GM23338 (cell line): Measurements from ENCODE around the gene CD84. TPM values are rescaled to one million over a fixed set of nuclear protein-coding genes. Genes with fewer than 3 reads are reported as not detected.

ENCODE experiments used
- ATAC-seq: fragments of 200-7000 bp; cut with Tn5 transposase; 3 replicates; pipeline ENCODE4 v1.9.1; 2020
- DNase-seq: peaks from one replicate; pipeline ENCODE4 v3.0.0-alpha.2; 2015; ENCODE audit warnings: low spot score
- H2AFZ ChIP-seq: fragments of 200-600 bp; sonication (generic); 2 replicates; pipeline ENCODE4 v1.8.0; 2016; ENCODE audit warnings: antibody characterized with exemption, mild to moderate bottlenecking, moderate library complexity
- H3F3A ChIP-seq: fragments of 200-600 bp; sonication (generic); replicated peaks from 2 replicates; pipeline ENCODE4 v1.8.0; 2017; ENCODE audit warnings: antibody characterized with exemption, mixed run types, low read depth
- H3K27ac ChIP-seq: fragments of 200-600 bp; sonication (generic); 2 replicates; pipeline ENCODE4 v1.6.1; 2016; ENCODE audit warnings: low read depth
- H3K27me3 ChIP-seq: fragments of 200-600 bp; sonication (generic); 2 replicates; pipeline ENCODE4 v1.8.0; 2016; ENCODE audit warnings: mild to moderate bottlenecking, mixed run types, moderate library complexity; ENCODE audit not compliant: insufficient read depth
- H3K36me3 ChIP-seq: fragments of 200-600 bp; sonication (generic); 2 replicates; pipeline ENCODE4 v1.8.0; 2016; ENCODE audit warnings: mild to moderate bottlenecking; ENCODE audit not compliant: insufficient read depth
- H3K4me1 ChIP-seq: fragments of 200-600 bp; sonication (generic); 2 replicates; pipeline ENCODE4 v1.8.0; 2016; ENCODE audit warnings: mild to moderate bottlenecking, moderate library complexity; ENCODE audit not compliant: insufficient read depth
- H3K4me2 ChIP-seq: fragments of 200-600 bp; sonication (generic); 2 replicates; pipeline ENCODE4 v1.7.1; 2017; ENCODE audit warnings: mixed run types
- H3K4me3 ChIP-seq: fragments of 200-600 bp; sonication (generic); 2 replicates; pipeline ENCODE4 v1.6.1; 2016; ENCODE audit warnings: mixed run types
- H3K79me2 ChIP-seq: fragments of 200-600 bp; sonication (generic); replicated peaks from 2 replicates; pipeline ENCODE4 v1.8.0; 2017; ENCODE audit warnings: mild to moderate bottlenecking; ENCODE audit not compliant: insufficient read depth
- H3K9me2 ChIP-seq: fragments of 200-600 bp; sonication (generic); 2 replicates; pipeline ENCODE4 v1.8.0; 2017; ENCODE audit not compliant: insufficient read depth
- H4K20me1 ChIP-seq: fragments of 200-600 bp; sonication (generic); replicated peaks from 2 replicates; pipeline ENCODE4 v1.8.0; 2017; ENCODE audit warnings: mild to moderate bottlenecking; ENCODE audit not compliant: insufficient read depth
- H3K27ac Mint-ChIP-seq: 2 replicates; pipeline ENCODE4 v1.8.0; 2020; ENCODE audit warnings: inconsistent platforms, mild to moderate bottlenecking, moderate library complexity, mixed read lengths
- H3K27me3 Mint-ChIP-seq: 3 replicates; pipeline ENCODE4 v1.8.0; 2022; ENCODE audit warnings: low read depth, mild to moderate bottlenecking, moderate library complexity, mixed read lengths, inconsistent platforms; ENCODE audit not compliant: insufficient read depth, poor library complexity
- H3K36me3 Mint-ChIP-seq: 3 replicates; pipeline ENCODE4 v1.8.0; 2021; ENCODE audit warnings: low read depth, mild to moderate bottlenecking, inconsistent platforms, moderate library complexity, mixed read lengths
- H3K4me1 Mint-ChIP-seq: 3 replicates; pipeline ENCODE4 v1.8.0; 2020; ENCODE audit warnings: mild to moderate bottlenecking, inconsistent platforms, mixed read lengths
- H3K4me3 Mint-ChIP-seq: 3 replicates; pipeline ENCODE4 v1.8.0; 2021; ENCODE audit warnings: moderate library complexity, mild to moderate bottlenecking, inconsistent platforms, mixed read lengths
- H3K9me3 Mint-ChIP-seq: 3 replicates; pipeline ENCODE4 v1.8.0; 2020; ENCODE audit warnings: moderate library complexity, mild to moderate bottlenecking, inconsistent platforms, mixed read lengths
- CTCF ChIP-seq, 2 experiments: fragments of 200-600 bp in 1 of 2; sonication (generic) in 1 of 2; conservative IDR thresholded peaks; 2 replicates each; pipeline versions ENCODE4 v1.5.1 to v1.6.1; 2016 to 2017; ENCODE audit warnings: antibody characterized with exemption in 2 of 2, low read depth in 2 of 2, mild to moderate bottlenecking in 2 of 2, moderate library complexity in 1 of 2
- ETS1 ChIP-seq: IDR thresholded peaks from 2 replicates; pipeline ENCODE4 v1.6.1; 2016; ENCODE audit warnings: antibody characterized with exemption
- EZH2 ChIP-seq: fragments of 200-600 bp; sonication (generic); IDR thresholded peaks from one replicate; pipeline ENCODE4 v1.8.0; 2017; ENCODE audit warnings: antibody characterized with exemption, mild to moderate bottlenecking, low read depth; ENCODE audit not compliant: unreplicated experiment
- EZH2phosphoT487 ChIP-seq: fragments of 200-600 bp; sonication (generic); IDR thresholded peaks from one replicate; pipeline ENCODE4 v1.8.1; 2018; ENCODE audit warnings: antibody characterized with exemption; ENCODE audit not compliant: unreplicated experiment
- NANOG ChIP-seq: IDR thresholded peaks from 2 replicates; pipeline ENCODE4 v1.6.1; 2016; ENCODE audit warnings: antibody characterized with exemption, borderline replicate concordance
- POLR2AphosphoS5 ChIP-seq: IDR thresholded peaks from 2 replicates; pipeline ENCODE4 v1.6.1; 2016; ENCODE audit warnings: antibody characterized with exemption, low read depth
- REST ChIP-seq: IDR thresholded peaks from one replicate; pipeline ENCODE4 v1.6.1; 2018; ENCODE audit warnings: antibody characterized with exemption; ENCODE audit not compliant: unreplicated experiment
- STAT1 ChIP-seq: IDR thresholded peaks from one replicate; pipeline ENCODE4 v1.6.1; 2016; ENCODE audit warnings: antibody characterized with exemption; ENCODE audit not compliant: unreplicated experiment
- ZNF114 ChIP-seq: fragments of 250-450 bp; sonication (Bioruptor Pico); IDR thresholded peaks from 2 replicates; pipeline ENCODE4 v1.5.0; 2020; ENCODE audit warnings: mild to moderate bottlenecking, moderate library complexity
- ZNF331 ChIP-seq: fragments of 250-450 bp; sonication (Bioruptor Pico); IDR thresholded peaks from 2 replicates; pipeline ENCODE4 v1.5.0; 2020; ENCODE audit warnings: low read depth, mild to moderate bottlenecking, moderate library complexity
- polyA plus RNA-seq: library from polyadenylated mRNA; unstranded; fragments of >200 nt; fragmentation: Nextera tagmentation; extraction: Ambion mirVana; gene quantifications from 2 replicates; pipeline ENCODE4 v1.2.1, GENCODE V29; 2016
- total RNA-seq: library from RNA; depleted of rRNA; stranded (reverse); fragments of >200 nt; shearing (Covaris generic); gene quantifications from 2 replicates; pipeline ENCODE4 v1.2.3, GENCODE V29; 2014

Gene CD84
- total and polyA plus RNA-seq, 2 experiments from 2014 or later: not detected

- no peaks in the 10 kb centered on the region for H3F3A ChIP-seq
- no peak overlapping the region for H3K4me3 ChIP-seq
- no peak overlapping the region for H2AFZ ChIP-seq
- Mint-ChIP-seq H3K9me3 (peaks cover 34% of the 10 kb centered on the region), H3K4me3 (no peak overlapping the region), H3K4me1 (no peaks in the 10 kb centered on the region), H3K27ac (no peak overlapping the region), H3K36me3 (peaks cover 10% of the 10 kb centered on the region; the same call in 1 of the 3 replicates), H3K27me3 (peaks cover 4% of the 10 kb centered on the region)
- ATAC-seq (no peak), DNase-seq (no peak)
- H4K20me1 ChIP-seq: no peaks in the 10 kb centered on the region
- H3K27ac ChIP-seq: no peak overlapping the region
- H3K79me2 ChIP-seq: no peaks in the 10 kb centered on the region
- H3K4me1 ChIP-seq: no peaks in the 10 kb centered on the region
- no peaks in the 10 kb centered on the region for H3K27me3 ChIP-seq
- TF ChIP-seq ZNF331 (CRISPR knock-in tag): no peak
- no peak for TF ChIP-seq POLR2AphosphoS5
- TF ChIP-seq EZH2phosphoT487: no peak
- TF ChIP-seq EZH2: no peak
- TF ChIP-seq CTCF (conservative IDR thresholded peaks at IDR 0.05; ENCODE audit: low read depth in 2 of 2): no peak
- no peak for TF ChIP-seq ETS1
- TF ChIP-seq ZNF114 (CRISPR knock-in tag): no peak
- no peak for TF ChIP-seq REST
- TF ChIP-seq STAT1: no peak
- no peak for TF ChIP-seq NANOG
- no peak overlapping the region for H3K4me2 ChIP-seq
- H3K9me2 ChIP-seq: no peaks in the 10 kb centered on the region; the same call in 1 of the 2 replicates
- H3K36me3 ChIP-seq: no peaks in the 10 kb centered on the region
These were observed 74.6 kb downstream of the CD84 start for GRCh38 chr1:160504651-160505050.
